BE2C (cell line): ENCODE results near the gene ZFPL1.
A peak's percentile ranks its signal among the peaks of the same experiment; 100 is the strongest.

Experiments
- DNase-seq: peaks from one replicate; pipeline ENCODE4 v3.0.0-alpha.2; 2020
- H3K27me3 ChIP-seq: fragments of 250-450 bp; sonication (Bioruptor Pico); 2 replicates; pipeline ENCODE4 v1.5.1; 2020; ENCODE audit warnings: mild to moderate bottlenecking
- H3K36me3 ChIP-seq: fragments of 250-450 bp; sonication (Bioruptor Pico); 2 replicates; pipeline ENCODE4 v1.5.1; 2020; ENCODE audit warnings: mild to moderate bottlenecking
- H3K4me1 ChIP-seq: fragments of 250-450 bp; sonication (Bioruptor Pico); 2 replicates; pipeline ENCODE4 v1.5.1; 2020
- H3K4me3 ChIP-seq: 2 replicates; pipeline ENCODE4 v1.5.1; 2011; ENCODE audit warnings: low read depth, low read length
- H3K9me3 ChIP-seq: fragments of 250-450 bp; sonication (Bioruptor Pico); 2 replicates; pipeline ENCODE4 v1.5.1; 2020
- TF ChIP-seq, protein P1 (sequence below): IDR thresholded peaks from 2 replicates; pipeline ENCODE4 v1.5.1; 2012; ENCODE audit warnings: mild to moderate bottlenecking, low read depth, low read length

Gene ZFPL1

DNA sequence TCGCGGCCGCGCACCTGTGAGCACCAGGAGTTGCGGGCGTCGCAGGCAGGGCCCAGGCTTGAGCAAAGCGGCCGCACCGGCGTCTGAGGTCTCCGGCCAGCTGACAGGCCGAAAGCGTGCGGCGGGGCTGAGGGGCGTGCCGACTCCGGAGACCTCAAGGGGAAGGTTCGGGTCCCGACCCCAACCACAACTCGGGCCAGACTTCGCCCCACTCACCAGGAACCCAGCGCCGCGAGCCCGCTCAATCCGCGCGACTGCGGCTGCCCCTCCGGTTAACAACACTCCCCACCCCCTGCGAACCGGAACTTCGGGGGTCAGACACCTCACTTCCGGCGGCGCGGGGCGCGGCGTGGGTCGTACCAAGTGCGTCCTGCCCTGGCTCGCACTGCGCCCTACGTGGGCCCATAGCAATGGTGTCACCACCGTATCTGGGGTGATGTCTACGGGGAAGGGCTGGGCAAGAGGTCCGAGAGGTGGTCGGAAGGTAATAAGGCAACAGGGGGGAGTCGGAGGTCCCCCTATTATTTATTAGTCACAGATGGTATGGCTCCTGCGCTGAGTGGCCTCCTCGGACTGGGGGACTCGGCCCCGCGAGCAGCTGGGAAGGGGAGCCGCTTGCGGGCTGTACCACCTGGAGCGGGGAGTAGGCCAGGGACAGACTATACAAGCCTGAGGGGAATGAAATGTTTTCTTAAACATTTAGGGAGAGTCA is 50.4 kb downstream of the ZFPL1 start, which contains the start of gene SYVN1:
SYVN1 (minus strand) TSS at position 280 of the 712 bp plus-strand sequence. CDS start 918 bp downstream, outside the sequence.
- Histone ChIP-seq H3K27me3 (no peaks in the 10 kb centered on the region), H3K4me1 (no peaks in the 10 kb centered on the region), H3K4me3 (peak within 1 kb of the TSS; percentile 73), H3K36me3 (peaks cover 9% of the 10 kb centered on the region; the same call in 1 of the 2 replicates), H3K9me3 (no peaks in the 10 kb centered on the region)
- TF ChIP-seq, protein P1, sequence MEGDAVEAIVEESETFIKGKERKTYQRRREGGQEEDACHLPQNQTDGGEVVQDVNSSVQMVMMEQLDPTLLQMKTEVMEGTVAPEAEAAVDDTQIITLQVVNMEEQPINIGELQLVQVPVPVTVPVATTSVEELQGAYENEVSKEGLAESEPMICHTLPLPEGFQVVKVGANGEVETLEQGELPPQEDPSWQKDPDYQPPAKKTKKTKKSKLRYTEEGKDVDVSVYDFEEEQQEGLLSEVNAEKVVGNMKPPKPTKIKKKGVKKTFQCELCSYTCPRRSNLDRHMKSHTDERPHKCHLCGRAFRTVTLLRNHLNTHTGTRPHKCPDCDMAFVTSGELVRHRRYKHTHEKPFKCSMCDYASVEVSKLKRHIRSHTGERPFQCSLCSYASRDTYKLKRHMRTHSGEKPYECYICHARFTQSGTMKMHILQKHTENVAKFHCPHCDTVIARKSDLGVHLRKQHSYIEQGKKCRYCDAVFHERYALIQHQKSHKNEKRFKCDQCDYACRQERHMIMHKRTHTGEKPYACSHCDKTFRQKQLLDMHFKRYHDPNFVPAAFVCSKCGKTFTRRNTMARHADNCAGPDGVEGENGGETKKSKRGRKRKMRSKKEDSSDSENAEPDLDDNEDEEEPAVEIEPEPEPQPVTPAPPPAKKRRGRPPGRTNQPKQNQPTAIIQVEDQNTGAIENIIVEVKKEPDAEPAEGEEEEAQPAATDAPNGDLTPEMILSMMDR = no peak
- peak; percentile 84 for DNase-seq

DNA sequence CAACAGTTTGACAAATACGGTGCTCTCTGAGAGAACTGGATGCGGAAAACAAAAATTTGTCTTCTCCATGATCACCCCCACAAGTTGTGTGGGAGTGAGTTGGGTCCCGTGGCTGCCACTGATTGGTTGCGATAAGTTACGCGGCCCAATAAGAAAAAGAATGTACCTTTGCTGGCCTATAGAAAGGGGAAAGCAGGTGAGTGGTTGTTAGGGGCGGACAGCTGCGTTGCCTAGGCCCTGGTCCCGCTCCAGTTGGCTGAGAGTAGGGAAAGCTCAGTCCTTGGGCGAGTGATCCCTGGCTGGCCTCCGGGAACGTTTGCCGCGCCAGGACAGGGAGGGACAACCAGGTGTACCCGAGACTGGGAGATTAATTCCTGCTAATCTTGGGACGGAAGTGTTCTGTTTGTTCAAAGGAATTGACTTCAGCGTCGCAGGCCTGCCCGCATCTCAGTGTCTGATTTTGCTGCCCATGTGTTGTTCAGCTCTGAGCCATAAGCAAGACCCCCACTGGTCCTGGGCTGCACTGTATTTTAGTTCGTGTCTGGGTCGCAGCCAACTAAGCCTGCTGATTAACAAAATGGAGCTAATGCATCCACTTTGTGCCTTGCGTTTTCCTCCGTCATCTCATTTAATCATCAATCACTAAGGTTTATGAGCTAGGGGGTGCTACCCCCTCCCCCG is 51.1 kb downstream of the ZFPL1 start:
- Histone ChIP-seq H3K4me3 (peak overlapping the region; percentile 73), H3K4me1 (no peaks in the 10 kb centered on the region), H3K36me3 (peaks cover 7% of the 10 kb centered on the region; the same call in 1 of the 2 replicates), H3K9me3 (no peaks in the 10 kb centered on the region), H3K27me3 (no peaks in the 10 kb centered on the region)
- peak; percentile 80 for DNase-seq
- TF ChIP-seq, protein P1 = no peak

DNA sequence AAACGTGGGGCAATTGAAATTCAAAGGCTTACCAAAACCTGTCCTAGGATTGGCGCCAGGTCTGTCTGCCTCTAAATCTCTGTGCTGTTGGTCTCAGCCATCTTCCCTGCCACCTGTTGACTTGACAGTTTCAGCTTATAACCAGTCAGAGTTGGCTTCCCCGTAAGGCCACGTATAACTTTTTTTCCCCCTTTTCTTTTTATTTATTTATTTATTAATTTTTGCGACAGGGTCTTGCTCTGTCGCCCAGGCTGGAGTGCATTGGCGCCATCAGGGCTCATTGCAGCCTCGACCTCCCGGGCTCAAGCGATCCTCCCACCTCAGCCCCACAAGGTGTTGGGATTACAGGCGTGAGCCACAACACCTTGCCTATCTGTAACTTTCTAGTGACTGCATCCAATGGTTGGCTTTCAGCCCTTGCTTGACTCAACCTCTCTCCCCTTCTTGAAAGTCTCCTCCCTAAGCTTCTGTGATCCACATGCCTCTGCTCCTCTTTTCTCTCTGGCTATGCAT is 51.7 kb downstream of the ZFPL1 start:
- Histone ChIP-seq H3K4me3 (peak overlapping the region; percentile 73), H3K36me3 (0 out of 2 replicates have a peak, but pooled peaks cover 6% of the 10 kb centered on the region), H3K9me3 (no peaks in the 10 kb centered on the region), H3K27me3 (no peaks in the 10 kb centered on the region), H3K4me1 (no peaks in the 10 kb centered on the region)
- DNase-seq = no peak
- TF ChIP-seq, protein P1 = no peak

DNA sequence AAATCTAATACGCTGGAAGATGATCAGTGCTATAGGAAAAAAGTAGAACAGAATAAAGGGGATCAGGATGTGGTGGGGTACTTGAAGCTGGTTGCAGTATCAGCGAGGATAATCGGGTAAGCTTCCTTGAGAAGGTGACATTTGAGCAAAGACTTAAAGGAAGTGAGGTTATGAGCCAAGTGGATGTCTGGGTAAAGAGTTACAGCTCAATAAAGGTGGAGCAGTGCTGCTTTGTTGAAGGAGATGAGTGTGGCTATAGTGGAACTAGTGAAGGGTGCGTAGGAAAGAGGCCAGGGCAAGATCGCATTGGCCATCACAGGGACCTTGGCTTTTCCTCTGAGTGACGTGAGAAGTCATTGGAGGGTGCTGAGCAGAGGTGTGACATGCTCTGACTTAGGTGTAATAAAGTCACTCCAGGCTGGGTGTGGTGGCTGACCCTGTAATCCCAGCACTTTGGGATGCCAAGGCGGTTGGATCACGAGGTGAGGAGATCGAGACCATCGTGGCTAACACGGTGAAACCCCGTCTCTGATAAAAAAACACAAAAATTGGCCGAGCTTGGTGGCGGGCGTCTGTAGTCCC is 52.6 kb downstream of the ZFPL1 start:
- Histone ChIP-seq H3K36me3 (no peaks in the 10 kb centered on the region), H3K4me3 (no peak overlapping the region), H3K9me3 (no peaks in the 10 kb centered on the region), H3K4me1 (no peaks in the 10 kb centered on the region), H3K27me3 (no peaks in the 10 kb centered on the region)
- TF ChIP-seq, protein P1 = no peak
- no peak for DNase-seq
